GM23338 (cell line): ENCODE data around the gene THOC7. TPM values are rescaled to one million over a fixed set of nuclear protein-coding genes. Genes with fewer than 3 reads are reported as not detected.

Experiments used
- ATAC-seq: fragments of 200-7000 bp; cut with Tn5 transposase; 3 replicates; pipeline ENCODE4 v1.9.1; 2020
- DNase-seq: peaks from one replicate; pipeline ENCODE4 v3.0.0-alpha.2; 2015; ENCODE audit warnings: low spot score
- H2AFZ ChIP-seq: fragments of 200-600 bp; sonication (generic); 2 replicates; pipeline ENCODE4 v1.8.0; 2016; ENCODE audit warnings: antibody characterized with exemption, mild to moderate bottlenecking, moderate library complexity
- H3F3A ChIP-seq: fragments of 200-600 bp; sonication (generic); replicated peaks from 2 replicates; pipeline ENCODE4 v1.8.0; 2017; ENCODE audit warnings: antibody characterized with exemption, mixed run types, low read depth
- H3K27ac ChIP-seq: fragments of 200-600 bp; sonication (generic); 2 replicates; pipeline ENCODE4 v1.6.1; 2016; ENCODE audit warnings: low read depth
- H3K27me3 ChIP-seq: fragments of 200-600 bp; sonication (generic); 2 replicates; pipeline ENCODE4 v1.8.0; 2016; ENCODE audit warnings: mild to moderate bottlenecking, mixed run types, moderate library complexity; ENCODE audit not compliant: insufficient read depth
- H3K36me3 ChIP-seq: fragments of 200-600 bp; sonication (generic); 2 replicates; pipeline ENCODE4 v1.8.0; 2016; ENCODE audit warnings: mild to moderate bottlenecking; ENCODE audit not compliant: insufficient read depth
- H3K4me1 ChIP-seq: fragments of 200-600 bp; sonication (generic); 2 replicates; pipeline ENCODE4 v1.8.0; 2016; ENCODE audit warnings: mild to moderate bottlenecking, moderate library complexity; ENCODE audit not compliant: insufficient read depth
- H3K4me2 ChIP-seq: fragments of 200-600 bp; sonication (generic); 2 replicates; pipeline ENCODE4 v1.7.1; 2017; ENCODE audit warnings: mixed run types
- H3K4me3 ChIP-seq: fragments of 200-600 bp; sonication (generic); 2 replicates; pipeline ENCODE4 v1.6.1; 2016; ENCODE audit warnings: mixed run types
- H3K79me2 ChIP-seq: fragments of 200-600 bp; sonication (generic); replicated peaks from 2 replicates; pipeline ENCODE4 v1.8.0; 2017; ENCODE audit warnings: mild to moderate bottlenecking; ENCODE audit not compliant: insufficient read depth
- H3K9me2 ChIP-seq: fragments of 200-600 bp; sonication (generic); 2 replicates; pipeline ENCODE4 v1.8.0; 2017; ENCODE audit not compliant: insufficient read depth
- H4K20me1 ChIP-seq: fragments of 200-600 bp; sonication (generic); replicated peaks from 2 replicates; pipeline ENCODE4 v1.8.0; 2017; ENCODE audit warnings: mild to moderate bottlenecking; ENCODE audit not compliant: insufficient read depth
- H3K27ac Mint-ChIP-seq: 2 replicates; pipeline ENCODE4 v1.8.0; 2020; ENCODE audit warnings: inconsistent platforms, mild to moderate bottlenecking, moderate library complexity, mixed read lengths
- H3K27me3 Mint-ChIP-seq: 3 replicates; pipeline ENCODE4 v1.8.0; 2022; ENCODE audit warnings: low read depth, mild to moderate bottlenecking, moderate library complexity, mixed read lengths, inconsistent platforms; ENCODE audit not compliant: insufficient read depth, poor library complexity
- H3K36me3 Mint-ChIP-seq: 3 replicates; pipeline ENCODE4 v1.8.0; 2021; ENCODE audit warnings: low read depth, mild to moderate bottlenecking, inconsistent platforms, moderate library complexity, mixed read lengths
- H3K4me1 Mint-ChIP-seq: 3 replicates; pipeline ENCODE4 v1.8.0; 2020; ENCODE audit warnings: mild to moderate bottlenecking, inconsistent platforms, mixed read lengths
- H3K4me3 Mint-ChIP-seq: 3 replicates; pipeline ENCODE4 v1.8.0; 2021; ENCODE audit warnings: moderate library complexity, mild to moderate bottlenecking, inconsistent platforms, mixed read lengths
- H3K9me3 Mint-ChIP-seq: 3 replicates; pipeline ENCODE4 v1.8.0; 2020; ENCODE audit warnings: moderate library complexity, mild to moderate bottlenecking, inconsistent platforms, mixed read lengths
- CREB1 ChIP-seq: fragments of 250-450 bp; sonication (Bioruptor Pico); IDR thresholded peaks from 2 replicates; pipeline ENCODE4 v1.5.0; 2020; ENCODE audit warnings: low read depth, mild to moderate bottlenecking, moderate library complexity
- polyA plus RNA-seq: library from polyadenylated mRNA; unstranded; fragments of >200 nt; fragmentation: Nextera tagmentation; extraction: Ambion mirVana; gene quantifications from 2 replicates; pipeline ENCODE4 v1.2.1, GENCODE V29; 2016
- total RNA-seq: library from RNA; depleted of rRNA; stranded (reverse); fragments of >200 nt; shearing (Covaris generic); gene quantifications from 2 replicates; pipeline ENCODE4 v1.2.3, GENCODE V29; 2014
- TF ChIP-seq, protein P1 (sequence below): fragments of 250-450 bp; sonication (Bioruptor Pico); IDR thresholded peaks from 2 replicates; pipeline ENCODE4 v1.5.0; 2020; ENCODE audit warnings: mild to moderate bottlenecking, moderate library complexity
- TF ChIP-seq, protein P2 (sequence below): IDR thresholded peaks from 2 replicates; pipeline ENCODE4 v1.6.1; 2016; ENCODE audit warnings: antibody characterized with exemption

Gene THOC7
- total and polyA plus RNA-seq, 2 experiments from 2014 or later, result 53.9 to 166 TPM

GRCh38 chr3:63910891-63911290 lies 47.3 kb upstream of the THOC7 start (continued):
- TF ChIP-seq, protein P1, sequence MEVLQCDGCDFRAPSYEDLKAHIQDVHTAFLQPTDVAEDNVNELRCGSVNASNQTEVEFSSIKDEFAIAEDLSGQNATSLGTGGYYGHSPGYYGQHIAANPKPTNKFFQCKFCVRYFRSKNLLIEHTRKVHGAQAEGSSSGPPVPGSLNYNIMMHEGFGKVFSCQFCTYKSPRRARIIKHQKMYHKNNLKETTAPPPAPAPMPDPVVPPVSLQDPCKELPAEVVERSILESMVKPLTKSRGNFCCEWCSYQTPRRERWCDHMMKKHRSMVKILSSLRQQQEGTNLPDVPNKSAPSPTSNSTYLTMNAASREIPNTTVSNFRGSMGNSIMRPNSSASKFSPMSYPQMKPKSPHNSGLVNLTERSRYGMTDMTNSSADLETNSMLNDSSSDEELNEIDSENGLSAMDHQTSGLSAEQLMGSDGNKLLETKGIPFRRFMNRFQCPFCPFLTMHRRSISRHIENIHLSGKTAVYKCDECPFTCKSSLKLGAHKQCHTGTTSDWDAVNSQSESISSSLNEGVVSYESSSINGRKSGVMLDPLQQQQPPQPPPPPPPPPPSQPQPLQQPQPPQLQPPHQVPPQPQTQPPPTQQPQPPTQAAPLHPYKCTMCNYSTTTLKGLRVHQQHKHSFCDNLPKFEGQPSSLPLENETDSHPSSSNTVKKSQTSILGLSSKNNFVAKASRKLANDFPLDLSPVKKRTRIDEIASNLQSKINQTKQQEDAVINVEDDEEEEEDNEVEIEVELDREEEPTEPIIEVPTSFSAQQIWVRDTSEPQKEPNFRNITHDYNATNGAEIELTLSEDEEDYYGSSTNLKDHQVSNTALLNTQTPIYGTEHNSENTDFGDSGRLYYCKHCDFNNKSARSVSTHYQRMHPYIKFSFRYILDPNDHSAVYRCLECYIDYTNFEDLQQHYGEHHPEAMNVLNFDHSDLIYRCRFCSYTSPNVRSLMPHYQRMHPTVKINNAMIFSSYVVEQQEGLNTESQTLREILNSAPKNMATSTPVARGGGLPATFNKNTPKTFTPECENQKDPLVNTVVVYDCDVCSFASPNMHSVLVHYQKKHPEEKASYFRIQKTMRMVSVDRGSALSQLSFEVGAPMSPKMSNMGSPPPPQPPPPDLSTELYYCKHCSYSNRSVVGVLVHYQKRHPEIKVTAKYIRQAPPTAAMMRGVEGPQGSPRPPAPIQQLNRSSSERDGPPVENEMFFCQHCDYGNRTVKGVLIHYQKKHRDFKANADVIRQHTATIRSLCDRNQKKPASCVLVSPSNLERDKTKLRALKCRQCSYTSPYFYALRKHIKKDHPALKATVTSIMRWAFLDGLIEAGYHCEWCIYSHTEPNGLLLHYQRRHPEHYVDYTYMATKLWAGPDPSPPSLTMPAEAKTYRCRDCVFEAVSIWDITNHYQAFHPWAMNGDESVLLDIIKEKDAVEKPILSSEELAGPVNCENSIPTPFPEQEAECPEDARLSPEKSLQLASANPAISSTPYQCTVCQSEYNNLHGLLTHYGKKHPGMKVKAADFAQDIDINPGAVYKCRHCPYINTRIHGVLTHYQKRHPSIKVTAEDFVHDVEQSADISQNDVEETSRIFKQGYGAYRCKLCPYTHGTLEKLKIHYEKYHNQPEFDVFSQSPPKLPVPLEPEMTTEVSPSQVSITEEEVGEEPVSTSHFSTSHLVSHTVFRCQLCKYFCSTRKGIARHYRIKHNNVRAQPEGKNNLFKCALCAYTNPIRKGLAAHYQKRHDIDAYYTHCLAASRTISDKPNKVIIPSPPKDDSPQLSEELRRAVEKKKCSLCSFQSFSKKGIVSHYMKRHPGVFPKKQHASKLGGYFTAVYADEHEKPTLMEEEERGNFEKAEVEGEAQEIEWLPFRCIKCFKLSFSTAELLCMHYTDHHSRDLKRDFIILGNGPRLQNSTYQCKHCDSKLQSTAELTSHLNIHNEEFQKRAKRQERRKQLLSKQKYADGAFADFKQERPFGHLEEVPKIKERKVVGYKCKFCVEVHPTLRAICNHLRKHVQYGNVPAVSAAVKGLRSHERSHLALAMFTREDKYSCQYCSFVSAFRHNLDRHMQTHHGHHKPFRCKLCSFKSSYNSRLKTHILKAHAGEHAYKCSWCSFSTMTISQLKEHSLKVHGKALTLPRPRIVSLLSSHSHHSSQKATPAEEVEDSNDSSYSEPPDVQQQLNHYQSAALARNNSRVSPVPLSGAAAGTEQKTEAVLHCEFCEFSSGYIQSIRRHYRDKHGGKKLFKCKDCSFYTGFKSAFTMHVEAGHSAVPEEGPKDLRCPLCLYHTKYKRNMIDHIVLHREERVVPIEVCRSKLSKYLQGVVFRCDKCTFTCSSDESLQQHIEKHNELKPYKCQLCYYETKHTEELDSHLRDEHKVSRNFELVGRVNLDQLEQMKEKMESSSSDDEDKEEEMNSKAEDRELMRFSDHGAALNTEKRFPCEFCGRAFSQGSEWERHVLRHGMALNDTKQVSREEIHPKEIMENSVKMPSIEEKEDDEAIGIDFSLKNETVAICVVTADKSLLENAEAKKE (CRISPR knock-in tag), result no peak

GRCh38 chr3:63910001-63910400 lies 46.4 kb upstream of the THOC7 start:
- Mint-ChIP-seq H3K4me1 (peaks cover 40% of the 10 kb centered on the region), H3K27me3 (peaks cover 5% of the 10 kb centered on the region), H3K9me3 (no peaks in the 10 kb centered on the region), H3K27ac (no peak overlapping the region), H3K36me3 (peaks cover 5% of the 10 kb centered on the region; the same call in 2 of the 3 replicates), H3K4me3 (no peak overlapping the region)
- Histone ChIP-seq H3K79me2 (peaks cover 15% of the 10 kb centered on the region), H3K27ac (no peak overlapping the region), H3F3A (no peaks in the 10 kb centered on the region), H3K4me2 (no peak overlapping the region), H3K4me3 (no peak overlapping the region), H2AFZ (no peak overlapping the region), H4K20me1 (0 out of 2 replicates have a peak, but pooled peaks cover 4% of the 10 kb centered on the region), H3K9me2 (no peaks in the 10 kb centered on the region), H3K27me3 (peaks cover 17% of the 10 kb centered on the region), H3K36me3 (no peaks in the 10 kb centered on the region), H3K4me1 (peaks cover 5% of the 10 kb centered on the region)
- TF ChIP-seq, protein P2, sequence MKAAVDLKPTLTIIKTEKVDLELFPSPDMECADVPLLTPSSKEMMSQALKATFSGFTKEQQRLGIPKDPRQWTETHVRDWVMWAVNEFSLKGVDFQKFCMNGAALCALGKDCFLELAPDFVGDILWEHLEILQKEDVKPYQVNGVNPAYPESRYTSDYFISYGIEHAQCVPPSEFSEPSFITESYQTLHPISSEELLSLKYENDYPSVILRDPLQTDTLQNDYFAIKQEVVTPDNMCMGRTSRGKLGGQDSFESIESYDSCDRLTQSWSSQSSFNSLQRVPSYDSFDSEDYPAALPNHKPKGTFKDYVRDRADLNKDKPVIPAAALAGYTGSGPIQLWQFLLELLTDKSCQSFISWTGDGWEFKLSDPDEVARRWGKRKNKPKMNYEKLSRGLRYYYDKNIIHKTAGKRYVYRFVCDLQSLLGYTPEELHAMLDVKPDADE, result no peak
- TF ChIP-seq CREB1 (CRISPR knock-in tag), result no peak
- ATAC-seq (no peak), DNase-seq (no peak)
